Activated CD8-positive, alpha-beta memory T cell treated with anti-CD3 and anti-CD28 coated beads, Interleukin-2, amount 50 U/mL, for 48 hours (primary cell): Measurements from ENCODE around the gene PLIN4.

Source experiments
- DNase-seq: peaks from one replicate; pipeline ENCODE4 v3.0.0-alpha.2; 2020

PLIN4 gene

DNA sequence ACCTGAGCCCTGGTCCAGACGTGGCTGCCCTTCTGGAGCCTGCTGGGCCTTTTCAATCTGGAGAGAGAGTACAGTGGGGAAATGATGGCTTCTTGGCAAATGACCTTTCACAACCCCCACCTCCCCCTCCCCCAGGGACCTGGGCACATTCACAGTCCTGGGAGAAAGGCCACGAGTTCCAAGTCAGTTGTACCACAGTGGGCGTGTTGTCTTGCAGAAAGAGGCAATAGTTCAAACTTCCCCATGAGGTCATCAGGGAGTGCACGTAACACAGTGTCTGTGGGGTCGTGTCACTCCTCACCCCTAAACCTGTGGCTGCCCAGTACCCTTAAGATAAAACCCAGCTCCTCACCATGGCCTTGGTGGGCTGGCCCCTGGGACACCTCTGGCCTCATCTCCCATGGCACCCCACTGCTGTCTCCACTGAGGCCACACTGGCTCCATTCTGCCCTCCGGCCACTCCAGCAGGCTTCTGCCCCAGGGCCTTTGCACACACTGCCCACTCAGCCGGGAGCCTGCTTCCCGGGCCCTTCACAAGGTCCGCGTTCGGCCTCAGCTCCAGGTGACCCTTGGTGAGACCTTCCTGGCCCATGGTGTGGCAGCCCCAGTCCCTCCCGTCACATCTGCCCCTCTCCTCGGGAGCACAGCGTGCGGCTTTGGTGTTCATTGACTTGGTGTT is 13.3 kb downstream of the PLIN4 start:
- DNase-seq, result no peak

DNA sequence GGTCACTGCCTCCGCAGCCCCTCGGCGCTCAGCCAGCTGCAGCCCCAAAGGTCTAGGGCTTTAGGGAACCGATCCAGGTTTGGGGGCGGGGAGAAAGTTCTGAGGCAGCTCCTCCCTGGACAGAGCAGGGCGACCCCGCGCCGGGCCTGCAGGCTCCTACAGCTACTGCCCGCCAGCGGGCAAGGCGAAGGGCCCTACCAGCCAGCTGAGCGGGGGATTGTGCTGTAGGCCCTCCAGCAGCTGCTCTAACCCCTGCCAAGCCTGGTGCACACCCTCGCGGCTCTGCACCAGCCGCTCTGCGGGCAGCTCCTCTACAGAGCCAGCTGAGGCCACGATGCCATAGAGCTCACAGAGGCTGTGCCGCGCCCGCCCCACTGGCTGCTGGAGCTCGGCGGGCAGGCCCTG is 14.0 kb downstream of the PLIN4 start:
- no peak for DNase-seq

DNA sequence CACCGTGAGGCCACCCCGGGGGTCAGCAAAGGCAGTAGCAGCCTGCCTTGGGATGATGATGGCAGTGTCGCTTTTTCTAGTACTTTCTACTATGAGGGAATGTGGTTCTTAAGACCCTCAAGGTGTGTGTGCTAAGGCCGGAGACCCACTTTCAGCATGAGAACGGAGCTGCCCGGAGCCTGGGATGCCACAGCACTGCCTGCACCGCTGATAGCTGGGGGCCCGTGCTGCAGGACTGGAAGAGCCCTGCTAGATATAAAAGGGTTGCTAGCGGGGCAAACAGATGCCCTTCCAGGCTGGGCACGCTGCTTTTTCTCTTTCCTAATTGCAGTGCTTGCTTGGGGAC is 14.5 kb downstream of the PLIN4 start:
- no peak for DNase-seq

GRCh38 chr19:4503132-4503824 is 15.0 kb downstream of the PLIN4 start:
- no peak for DNase-seq

GRCh38 chr19:4502282-4503131 is 15.8 kb downstream of the PLIN4 start:
- no peak for DNase-seq

DNA sequence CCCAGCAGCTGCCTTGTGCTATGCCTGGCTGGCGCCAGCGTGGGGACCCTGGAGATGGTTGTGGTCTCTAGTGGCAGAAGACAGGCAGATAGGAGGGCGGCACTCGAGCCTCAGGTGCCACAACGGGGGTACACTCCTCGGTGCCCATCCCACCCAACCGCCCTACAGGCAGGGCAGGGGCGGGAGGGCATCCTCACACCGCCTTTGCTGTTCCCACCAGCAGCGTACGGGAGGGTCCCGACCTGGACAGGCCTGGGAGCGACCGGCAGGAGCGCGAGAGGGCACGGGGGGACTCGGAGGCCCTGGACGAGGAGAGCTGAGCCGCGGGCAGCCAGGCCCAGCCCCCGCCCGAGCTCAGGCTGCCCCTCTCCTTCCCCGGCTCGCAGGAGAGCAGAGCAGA is 16.6 kb downstream of the PLIN4 start:
- DNase-seq, result no peak

GRCh38 chr19:4500841-4501591 is 17.3 kb downstream of the PLIN4 start:
- DNase-seq, result no peak

DNA sequence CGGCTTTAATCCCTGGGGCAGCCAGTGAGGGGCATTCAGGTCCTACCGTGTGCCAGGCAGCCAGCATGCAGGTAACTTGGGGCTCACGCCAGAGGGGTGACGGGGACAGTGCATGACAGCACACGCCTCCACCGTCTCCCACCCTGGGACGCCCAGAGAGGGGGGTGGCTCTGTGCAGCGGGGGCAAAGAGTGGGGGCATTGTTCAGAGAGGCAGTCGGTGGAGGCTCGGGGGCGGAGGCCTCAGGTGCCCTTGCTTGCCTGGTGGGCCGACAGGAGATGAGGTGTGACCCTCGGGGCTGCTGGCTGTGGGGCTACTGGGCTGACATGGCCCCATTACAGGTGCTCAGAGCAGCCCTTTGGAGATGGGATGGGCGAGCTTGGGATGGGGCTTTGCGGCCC is 18.4 kb downstream of the PLIN4 start:
- no peak for DNase-seq

DNA sequence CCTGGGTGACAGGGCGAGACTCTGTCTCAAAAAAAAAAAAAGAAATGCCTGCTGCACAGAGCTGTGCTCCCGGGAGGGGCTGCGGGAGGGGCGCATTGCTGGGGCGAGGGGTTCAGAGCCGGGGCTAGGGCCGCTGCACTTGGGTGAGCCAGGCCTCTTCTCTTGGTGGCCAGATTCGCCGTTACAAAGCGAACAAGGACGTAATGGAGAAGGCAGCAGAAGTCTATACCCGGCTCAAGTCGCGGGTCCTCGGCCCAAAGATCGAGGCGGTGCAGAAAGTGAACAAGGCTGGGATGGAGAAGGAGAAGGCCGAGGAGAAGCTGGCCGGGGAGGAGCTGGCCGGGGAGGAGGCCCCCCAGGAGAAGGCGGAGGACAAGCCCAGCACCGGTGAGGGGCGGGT is 19.0 kb downstream of the PLIN4 start:
- DNase-seq, result no peak

GRCh38 chr19:4498694-4499093 is 19.6 kb downstream of the PLIN4 start:
- no peak for DNase-seq

DNA sequence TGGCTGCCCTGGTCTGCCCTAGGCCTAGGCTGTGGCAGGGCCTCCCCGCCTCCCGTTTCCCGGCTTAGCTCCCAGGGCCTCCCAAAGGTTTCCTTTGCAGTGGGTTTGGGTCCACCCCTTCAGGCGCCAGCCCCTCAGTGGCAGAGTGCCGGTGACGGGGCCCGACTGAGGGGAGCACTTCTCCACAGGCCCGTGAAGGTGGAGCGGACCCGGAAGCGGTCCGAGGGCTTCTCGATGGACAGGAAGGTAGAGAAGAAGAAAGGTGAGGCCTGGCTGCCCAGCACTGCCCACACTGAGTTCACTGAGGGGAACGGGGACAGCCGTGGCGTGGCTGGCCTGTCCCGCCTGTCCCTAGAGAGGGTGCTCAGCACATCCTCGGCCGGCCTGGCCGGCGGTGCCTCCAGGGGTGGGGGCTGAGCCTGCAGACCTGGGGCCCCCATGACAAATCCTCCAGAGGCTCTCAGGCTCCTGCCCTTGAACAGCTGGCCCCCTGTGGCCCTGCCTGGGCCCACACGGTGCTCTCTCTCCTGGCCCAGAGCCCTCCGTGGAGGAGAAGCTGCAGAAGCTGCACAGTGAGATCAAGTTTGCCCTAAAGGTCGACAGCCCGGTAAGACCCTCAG is 20.4 kb downstream of the PLIN4 start:
- DNase-seq, result no peak

DNA sequence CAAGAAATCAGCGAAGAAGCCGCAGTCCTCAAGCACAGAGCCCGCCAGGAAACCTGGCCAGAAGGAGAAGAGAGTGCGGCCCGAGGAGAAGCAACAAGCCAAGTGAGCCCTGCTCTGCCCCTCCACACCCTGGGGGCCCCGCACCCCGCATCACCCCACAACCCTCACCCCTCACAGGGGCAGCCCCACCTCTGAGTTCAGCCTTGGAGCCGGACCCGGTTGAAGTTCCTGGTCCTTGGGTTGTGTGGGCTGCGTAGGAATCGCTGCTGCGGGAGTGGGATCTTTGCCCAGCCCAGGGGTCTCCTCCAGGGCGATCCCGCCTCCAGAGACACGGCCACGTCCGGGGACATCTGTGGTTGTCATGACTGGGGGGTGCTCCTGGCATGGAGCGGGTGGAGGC is 22.0 kb downstream of the PLIN4 start:
- no peak for DNase-seq

DNA sequence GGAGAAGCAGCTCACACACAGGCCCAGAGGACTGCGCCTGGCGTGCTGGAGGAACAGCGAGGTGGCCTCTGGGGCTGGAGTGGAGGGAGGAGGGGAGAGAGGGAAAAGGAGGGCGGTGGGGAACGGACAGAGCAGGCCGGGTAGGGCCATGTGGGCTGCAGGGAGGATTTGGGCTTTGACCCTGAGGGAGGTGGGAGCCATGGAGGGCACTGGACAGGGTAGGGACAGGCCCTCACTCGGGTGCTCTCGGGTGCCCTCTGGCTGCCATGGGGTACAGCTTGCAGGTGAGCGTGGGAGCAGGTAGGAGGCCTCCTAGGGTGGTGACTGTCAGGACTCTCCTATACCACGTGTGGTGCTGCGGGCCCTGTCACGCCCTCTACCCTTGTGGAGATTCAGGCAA is 22.8 kb downstream of the PLIN4 start:
- no peak for DNase-seq

DNA sequence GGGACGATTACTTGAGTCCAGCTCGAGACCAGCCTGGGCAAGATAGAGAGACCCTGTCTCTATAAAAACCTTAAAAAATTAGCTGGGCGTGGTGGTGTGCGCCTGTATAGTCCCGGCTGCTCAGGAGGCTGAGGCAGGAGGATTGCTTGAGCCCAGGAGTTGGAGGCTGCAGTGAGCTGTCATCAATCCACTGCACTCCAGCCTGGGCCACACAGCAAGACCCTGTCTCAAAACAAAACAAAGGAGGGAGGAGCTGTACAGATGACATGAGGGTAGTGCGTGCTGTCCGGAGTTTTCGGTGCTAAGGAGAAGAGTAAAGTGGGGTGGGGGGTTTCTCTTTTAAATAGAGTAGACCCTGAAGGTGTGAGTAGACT is 23.6 kb downstream of the PLIN4 start:
- DNase-seq, result no peak

DNA sequence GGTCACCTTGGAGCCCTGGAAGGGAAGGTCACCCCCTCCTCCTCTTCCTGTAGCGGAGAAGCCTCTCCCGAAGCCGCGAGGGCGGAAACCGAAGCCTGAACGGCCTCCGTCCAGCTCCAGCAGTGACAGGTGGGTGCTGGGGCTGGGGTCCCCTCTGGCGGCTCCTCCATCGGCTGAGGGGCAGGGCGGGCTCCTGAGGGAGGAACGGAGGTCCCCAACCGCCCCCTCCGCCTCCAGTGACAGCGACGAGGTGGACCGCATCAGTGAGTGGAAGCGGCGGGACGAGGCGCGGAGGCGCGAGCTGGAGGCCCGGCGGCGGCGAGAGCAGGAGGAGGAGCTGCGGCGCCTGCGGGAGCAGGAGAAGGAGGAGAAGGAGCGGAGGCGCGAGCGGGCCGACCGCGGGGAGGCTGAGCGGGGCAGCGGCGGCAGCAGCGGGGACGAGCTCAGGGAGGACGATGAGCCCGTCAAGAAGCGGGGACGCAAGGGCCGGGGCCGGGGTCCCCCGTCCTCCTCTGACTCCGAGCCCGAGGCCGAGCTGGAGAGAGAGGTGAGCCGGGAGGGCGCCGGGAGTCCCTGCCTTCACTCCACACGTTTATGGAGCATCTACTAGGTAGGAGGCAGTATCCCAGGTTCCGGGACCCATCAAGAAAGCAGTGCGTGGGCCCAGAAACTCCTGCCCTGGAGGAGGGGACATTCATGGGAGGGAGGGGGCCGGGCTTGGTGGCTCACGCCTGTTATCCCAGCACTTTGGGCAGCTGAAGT is 24.2 kb downstream of the PLIN4 start:
- no peak for DNase-seq

- no peak for DNase-seq
Observed at GRCh38 chr19:4493104-4493928, 25.0 kb downstream of the PLIN4 start.

DNA sequence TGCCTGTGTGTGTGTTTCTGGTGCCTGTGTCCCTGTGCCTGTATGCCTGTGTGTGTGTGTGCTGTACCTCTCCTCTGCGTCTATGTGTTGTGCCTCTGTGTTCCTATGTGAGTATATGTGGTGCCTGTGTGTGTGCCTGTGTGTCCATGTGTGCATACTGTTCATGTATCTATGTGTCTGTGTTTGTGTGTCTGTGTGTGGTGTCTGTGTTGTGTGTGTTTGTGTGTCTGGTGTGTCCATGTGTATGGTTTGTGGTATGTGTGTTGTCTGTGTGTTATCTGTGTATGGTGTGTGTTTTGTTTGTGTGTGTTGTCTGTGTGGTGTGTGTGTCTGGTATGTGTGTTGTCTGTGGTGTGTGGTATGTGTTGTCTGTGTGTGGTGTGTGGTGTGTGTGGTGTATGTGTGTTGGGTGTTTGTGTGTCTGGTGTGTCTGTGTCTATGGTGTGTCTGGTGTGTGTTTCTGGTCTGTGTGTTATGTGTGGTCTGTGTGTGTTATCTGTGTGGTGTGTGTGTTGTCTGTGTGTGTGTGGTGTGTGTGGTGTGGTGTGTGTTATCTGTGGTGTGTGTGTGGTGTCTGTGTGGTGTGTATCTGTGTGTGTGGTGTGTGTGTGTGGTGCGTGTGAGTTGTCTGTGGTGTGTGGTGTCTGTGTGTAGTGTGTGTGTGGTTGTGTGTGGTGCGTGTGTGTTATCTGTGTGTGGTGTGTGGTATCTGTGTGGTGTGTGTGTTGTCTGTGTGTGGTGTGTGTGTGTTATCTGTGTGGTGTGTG is 25.8 kb downstream of the PLIN4 start:
- DNase-seq, result no peak

GRCh38 chr19:4491446-4491845 is 26.8 kb downstream of the PLIN4 start:
- DNase-seq, result no peak

DNA sequence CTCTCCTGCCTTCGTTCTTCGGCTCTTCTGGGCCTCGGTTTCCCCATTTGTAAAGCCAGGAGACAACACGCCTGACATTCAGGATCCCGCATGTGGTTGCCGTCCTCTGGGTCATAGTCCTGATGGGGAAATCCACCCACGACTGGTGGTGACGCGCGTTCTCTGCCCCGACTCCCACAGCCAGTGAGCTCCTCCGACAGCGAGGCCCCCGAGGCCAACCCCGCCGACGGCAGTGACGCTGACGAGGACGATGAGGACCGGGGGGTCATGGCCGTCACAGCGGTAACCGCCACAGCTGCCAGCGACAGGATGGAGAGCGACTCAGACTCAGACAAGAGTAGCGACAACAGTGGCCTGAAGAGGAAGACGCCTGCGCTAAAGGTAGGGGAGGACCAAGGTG is 29.8 kb downstream of the PLIN4 start:
- DNase-seq, result no peak

DNA sequence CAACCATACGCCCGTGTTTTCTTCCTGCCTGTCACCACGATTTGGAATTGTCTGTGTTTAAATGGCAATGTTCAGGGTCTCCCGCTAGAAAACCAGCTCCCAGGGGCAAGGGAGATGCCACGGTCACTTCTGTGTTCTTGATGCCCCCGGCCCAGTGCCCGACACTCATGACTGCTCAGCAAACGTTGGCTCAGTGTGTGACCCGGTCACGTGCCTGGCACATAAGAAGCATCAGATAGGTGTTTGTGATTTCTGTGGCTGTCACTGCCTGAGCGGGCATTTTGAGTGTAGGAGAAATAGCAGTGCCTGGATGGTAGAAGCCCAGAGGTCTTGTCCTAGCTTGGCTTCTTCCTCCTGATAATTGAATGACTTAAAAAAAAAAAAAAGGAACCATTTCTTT is 30.7 kb downstream of the PLIN4 start:
- DNase-seq, result no peak
